Adrenal gland (tissue), 5 donors: Measurements from ENCODE around the gene ADGRG7.

Source experiments
- POLR2A ChIP-seq, 2 donors: fragments of 450-650 bp; IDR thresholded peaks; one replicate each; pipeline ENCODE4 v1.6.1; 2017; ENCODE audit warnings: antibody characterized with exemption in 2 of 2, mild to moderate bottlenecking in 2 of 2, moderate library complexity in 1 of 2
- TF ChIP-seq, protein P1 (sequence below), 6 experiments: fragments of 450-650 bp in 4 of 6; fragments of 200-600 bp in 2 of 6; sonication (generic) in 1 of 6; IDR thresholded peaks; 1 replicate in 5 of 6; 2 replicates in 1 of 6; pipeline versions ENCODE4 v1.5.1 to v1.8.0; 2016 to 2021; ENCODE audit warnings: antibody characterized with exemption in 6 of 6, mild to moderate bottlenecking in 2 of 6, moderate library complexity in 1 of 6
- donor health status: DM: no; HTN: no; CAD: no.

DNA sequence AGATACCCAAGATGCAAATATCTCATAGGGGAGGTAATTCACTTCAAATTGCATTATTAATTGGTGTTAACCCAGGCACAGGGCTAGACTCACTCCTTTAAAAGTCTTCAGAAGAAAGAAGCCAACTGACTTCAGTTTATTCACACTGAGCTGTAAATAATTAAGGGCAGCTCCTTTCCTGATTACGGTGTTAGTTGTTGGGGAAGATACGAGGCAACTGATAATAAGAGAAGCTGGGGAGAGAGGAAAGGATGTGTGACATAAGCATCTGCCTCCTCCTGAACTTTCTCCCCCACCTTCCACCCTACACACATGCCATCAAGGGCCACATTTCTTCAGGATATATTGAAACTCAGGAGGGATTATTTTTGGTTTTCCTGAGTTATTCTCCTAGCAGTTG, 47.5 kb downstream of the ADGRG7 start:
- TF ChIP-seq, protein P1, sequence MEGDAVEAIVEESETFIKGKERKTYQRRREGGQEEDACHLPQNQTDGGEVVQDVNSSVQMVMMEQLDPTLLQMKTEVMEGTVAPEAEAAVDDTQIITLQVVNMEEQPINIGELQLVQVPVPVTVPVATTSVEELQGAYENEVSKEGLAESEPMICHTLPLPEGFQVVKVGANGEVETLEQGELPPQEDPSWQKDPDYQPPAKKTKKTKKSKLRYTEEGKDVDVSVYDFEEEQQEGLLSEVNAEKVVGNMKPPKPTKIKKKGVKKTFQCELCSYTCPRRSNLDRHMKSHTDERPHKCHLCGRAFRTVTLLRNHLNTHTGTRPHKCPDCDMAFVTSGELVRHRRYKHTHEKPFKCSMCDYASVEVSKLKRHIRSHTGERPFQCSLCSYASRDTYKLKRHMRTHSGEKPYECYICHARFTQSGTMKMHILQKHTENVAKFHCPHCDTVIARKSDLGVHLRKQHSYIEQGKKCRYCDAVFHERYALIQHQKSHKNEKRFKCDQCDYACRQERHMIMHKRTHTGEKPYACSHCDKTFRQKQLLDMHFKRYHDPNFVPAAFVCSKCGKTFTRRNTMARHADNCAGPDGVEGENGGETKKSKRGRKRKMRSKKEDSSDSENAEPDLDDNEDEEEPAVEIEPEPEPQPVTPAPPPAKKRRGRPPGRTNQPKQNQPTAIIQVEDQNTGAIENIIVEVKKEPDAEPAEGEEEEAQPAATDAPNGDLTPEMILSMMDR (IDR thresholded peaks at IDR 0.05) = no peak
- TF ChIP-seq POLR2A (IDR thresholded peaks at IDR 0.05) = no peak
